SJSA1 (cell line): ENCODE results near the gene CPNE6. TPM values are rescaled to one million over a fixed set of nuclear protein-coding genes. Genes with fewer than 3 reads are reported as not detected.
A peak's percentile ranks its signal among the peaks of the same experiment; 100 is the strongest.
"Not testable (repeated sequence)": the region's sequence is repeated elsewhere in the genome, so short reads cannot be mapped to it uniquely, and the experiment has no call there.

ENCODE experiments used
- DNase-seq, 2 experiments: peaks; one replicate each; pipeline ENCODE4 v3.0.0-alpha.2; 2015 to 2020; ENCODE audit warnings: low spot score in 2 of 2, low read depth in 1 of 2
- H3K27ac ChIP-seq: fragments of 250-450 bp; sonication (Bioruptor Pico); 2 replicates; pipeline ENCODE4 v1.5.1; 2020; ENCODE audit warnings: mild to moderate bottlenecking, moderate library complexity
- H3K27me3 ChIP-seq: fragments of 250-450 bp; sonication (Bioruptor Pico); replicated peaks from 2 replicates; pipeline ENCODE4 v1.5.1; 2020; ENCODE audit warnings: mild to moderate bottlenecking, moderate library complexity
- H3K36me3 ChIP-seq: fragments of 250-450 bp; sonication (Bioruptor Pico); 2 replicates; pipeline ENCODE4 v1.5.1; 2020; ENCODE audit warnings: mild to moderate bottlenecking
- H3K4me1 ChIP-seq: fragments of 250-450 bp; sonication (Bioruptor Pico); replicated peaks from 2 replicates; pipeline ENCODE4 v1.6.1; 2021; ENCODE audit warnings: mild to moderate bottlenecking
- H3K4me3 ChIP-seq: fragments of 250-450 bp; sonication (Bioruptor Pico); 2 replicates; pipeline ENCODE4 v1.5.1; 2020; ENCODE audit warnings: mild to moderate bottlenecking
- H3K9me3 ChIP-seq: fragments of 250-450 bp; sonication (Bioruptor Pico); replicated peaks from 2 replicates; pipeline ENCODE4 v1.5.1; 2020; ENCODE audit warnings: mild to moderate bottlenecking
- total RNA-seq: library from RNA; depleted of rRNA; stranded (reverse); fragments of >200 nt; shearing (Covaris generic); gene quantifications from 2 replicates; pipeline ENCODE4 v1.2.3, GENCODE V29; 2014; rRNA removed

Gene CPNE6
- total RNA-seq = not detected in 2 replicates

DNA sequence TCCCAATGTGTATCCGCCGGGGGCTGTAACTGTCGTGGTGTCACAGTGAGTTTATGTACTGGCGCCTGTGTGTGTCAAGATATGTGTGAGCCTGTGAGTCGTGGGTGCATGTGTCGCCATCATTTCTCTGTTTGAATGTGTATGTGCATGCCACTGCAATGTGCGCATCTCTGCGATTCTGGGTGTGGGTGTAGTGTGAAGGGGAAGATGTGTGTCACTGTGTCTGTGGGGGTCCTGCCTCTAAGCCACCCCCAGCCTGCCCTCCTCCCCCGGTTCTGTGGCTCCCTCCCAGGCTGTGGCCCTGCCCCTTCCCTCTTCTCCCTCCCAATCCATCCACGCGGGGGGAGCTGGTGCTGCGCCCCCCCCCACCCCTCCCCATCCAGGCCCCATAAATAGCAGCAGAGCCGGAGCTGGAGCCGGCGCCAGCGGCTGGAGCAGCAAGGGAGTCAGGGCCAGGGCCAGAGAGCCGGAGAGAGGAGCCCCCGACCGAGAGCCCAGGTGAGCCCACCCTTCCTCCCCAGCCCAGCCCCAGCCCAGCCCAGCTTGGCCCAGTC lies at the start of gene CPNE6:
TSS of gene CPNE6 (plus strand) at position 419 of the 554 bp plus-strand sequence. CDS start 1,375 bp downstream, outside the sequence.
- H3K27ac ChIP-seq = no peak within 1 kb of the TSS
- H3K4me3 ChIP-seq = no peak within 1 kb of the TSS
- no peaks in the 10 kb centered on the region for H3K9me3 ChIP-seq
- DNase-seq = no peak
- no peaks in the 10 kb centered on the region for H3K36me3 ChIP-seq
- H3K27me3 ChIP-seq = peaks cover 24% of the 10 kb centered on the region
- H3K4me1 ChIP-seq = no peaks in the 10 kb centered on the region

DNA sequence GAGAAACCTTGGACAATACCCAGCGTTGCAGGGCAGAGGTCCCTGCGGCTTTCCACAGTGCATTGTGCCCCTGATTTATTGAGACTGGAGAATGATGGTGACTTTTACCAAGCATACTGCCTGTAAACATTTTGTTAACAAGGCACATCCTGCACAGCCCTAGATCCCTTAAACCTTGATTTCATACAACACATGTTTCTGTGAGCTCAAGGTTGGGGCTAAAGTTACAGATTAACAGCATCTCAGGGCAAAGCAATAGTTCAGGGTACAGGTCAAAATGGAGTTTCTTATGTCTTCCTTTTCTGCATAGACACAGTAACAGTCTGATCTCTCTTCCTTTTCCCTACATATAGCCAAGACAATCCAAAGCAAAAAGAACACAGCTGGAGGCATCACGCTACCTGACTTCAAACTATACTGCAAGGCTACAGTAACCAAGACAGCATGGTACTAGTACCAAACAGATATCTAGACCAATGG lies 46.4 kb upstream of the CPNE6 start:
- not testable (repeated sequence) for DNase-seq, H3K27ac ChIP-seq, H3K36me3 ChIP-seq, H3K27me3 ChIP-seq, H3K4me1 ChIP-seq, H3K4me3 ChIP-seq, H3K9me3 ChIP-seq

- not testable (repeated sequence) for H3K27ac ChIP-seq, H3K36me3 ChIP-seq, H3K9me3 ChIP-seq, DNase-seq, H3K4me3 ChIP-seq, H3K27me3 ChIP-seq, H3K4me1 ChIP-seq
Observed at GRCh38 chr14:24029687-24030086, 41.7 kb upstream of the CPNE6 start.

DNA sequence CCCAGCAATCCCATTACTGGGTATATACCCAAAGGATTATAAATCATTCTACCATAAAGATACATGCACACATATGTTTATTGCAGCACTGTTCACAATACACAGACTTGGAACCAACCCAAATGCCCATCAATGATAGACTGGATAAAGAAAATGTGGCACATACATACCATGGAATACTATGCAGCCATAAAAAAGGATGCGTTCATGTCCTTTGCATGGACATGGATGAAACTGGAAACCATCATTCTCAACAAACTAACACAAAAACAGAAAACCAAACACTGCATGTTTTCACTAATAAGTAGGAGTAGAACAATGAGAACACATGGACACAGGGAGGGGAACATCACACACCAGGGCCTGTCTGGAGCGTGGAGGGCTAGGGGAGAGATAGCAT lies 40.0 kb upstream of the CPNE6 start:
- H3K36me3 ChIP-seq, DNase-seq, H3K27me3 ChIP-seq, H3K27ac ChIP-seq, H3K4me1 ChIP-seq, H3K9me3 ChIP-seq, H3K4me3 ChIP-seq: not testable (repeated sequence)

- no peaks in the 10 kb centered on the region for H3K36me3 ChIP-seq
- no peak overlapping the region for H3K27ac ChIP-seq
- peak in 1 of 2 experiments; percentile 18 for DNase-seq
Observed at GRCh38 chr14:24032727-24033418, 38.5 kb upstream of the CPNE6 start.

GRCh38 chr14:24035769-24036168 lies 35.6 kb upstream of the CPNE6 start:
- H3K27me3 ChIP-seq, H3K9me3 ChIP-seq, DNase-seq, H3K4me1 ChIP-seq, H3K36me3 ChIP-seq: not testable (repeated sequence)
- Histone ChIP-seq H3K4me3 (peak overlapping the region; percentile 37), H3K27ac (0 out of 2 replicates have a peak overlapping the region, but pooled peaks have one; percentile 17)

More at GRCh38 chr14:24032727-24033418, 38.5 kb upstream of the CPNE6 start:
- H3K4me1 ChIP-seq = peaks cover 4% of the 10 kb centered on the region
- H3K9me3 ChIP-seq = no peaks in the 10 kb centered on the region
- no peaks in the 10 kb centered on the region for H3K27me3 ChIP-seq
- H3K4me3 ChIP-seq = no peak overlapping the region

DNA sequence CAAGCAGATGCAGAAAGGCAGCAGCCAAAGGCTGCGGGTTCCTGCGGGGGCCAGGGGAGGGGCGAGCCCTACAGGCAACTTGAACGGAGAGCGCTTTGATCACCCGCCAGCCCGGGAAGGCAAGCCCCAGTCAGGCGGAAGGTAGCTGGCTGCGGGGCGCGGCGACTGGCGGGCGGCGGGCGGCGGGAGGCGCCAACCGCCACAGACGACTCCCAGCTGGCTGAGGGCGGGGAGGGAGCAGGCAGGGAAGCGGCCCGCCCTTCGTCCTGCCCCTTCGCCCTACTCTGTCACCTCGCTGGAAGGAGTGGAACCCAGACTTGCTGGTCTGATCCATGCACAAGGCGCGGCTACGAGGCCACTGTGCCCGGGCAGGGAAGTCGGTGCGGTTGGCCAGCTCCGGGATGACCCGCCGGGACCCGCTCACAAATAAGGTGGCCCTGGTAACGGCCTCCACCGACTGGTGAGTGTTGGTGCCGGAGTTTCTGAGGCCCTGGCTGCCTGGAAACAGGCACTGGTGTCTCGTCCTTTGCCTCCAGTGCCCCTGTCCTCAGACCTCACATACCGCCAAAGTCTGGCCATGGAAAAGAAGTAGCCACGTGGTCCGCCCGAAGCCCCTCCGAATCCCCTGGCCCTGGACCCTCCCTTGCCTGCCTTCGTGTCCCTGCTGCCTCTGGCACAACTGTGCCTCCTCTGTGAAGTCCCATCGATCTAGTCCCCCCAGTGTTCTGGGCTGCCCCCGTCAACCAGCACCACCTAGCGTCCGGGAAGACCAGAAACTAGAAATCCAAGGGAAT lies 35.0 kb upstream of the CPNE6 start:
- Histone ChIP-seq H3K27ac (0 out of 2 replicates have a peak overlapping the region, but pooled peaks have one; percentile 17), H3K27me3 (no peaks in the 10 kb centered on the region), H3K9me3 (no peaks in the 10 kb centered on the region), H3K4me1 (peaks cover 4% of the 10 kb centered on the region), H3K36me3 (no peaks in the 10 kb centered on the region), H3K4me3 (peak overlapping the region; percentile 37)
- peak; percentile 72 to 75 for DNase-seq

- not testable (repeated sequence) for H3K27ac ChIP-seq, H3K9me3 ChIP-seq, DNase-seq, H3K4me1 ChIP-seq, H3K36me3 ChIP-seq, H3K27me3 ChIP-seq
- peak overlapping the region; percentile 37 for H3K4me3 ChIP-seq
Observed at GRCh38 chr14:24036963-24037657, 34.3 kb upstream of the CPNE6 start.

GRCh38 chr14:24037658-24038037 lies 33.7 kb upstream of the CPNE6 start:
- Histone ChIP-seq H3K27ac (no peak overlapping the region), H3K4me1 (peaks cover 4% of the 10 kb centered on the region)
- DNase-seq = no peak

GRCh38 chr14:24038686-24039085 lies 32.7 kb upstream of the CPNE6 start:
- no peak overlapping the region for H3K4me3 ChIP-seq
- no peaks in the 10 kb centered on the region for H3K27me3 ChIP-seq
- no peaks in the 10 kb centered on the region for H3K36me3 ChIP-seq
- no peaks in the 10 kb centered on the region for H3K9me3 ChIP-seq
- no peak overlapping the region for H3K27ac ChIP-seq
- DNase-seq = no peak
- peaks cover 4% of the 10 kb centered on the region for H3K4me1 ChIP-seq

More at GRCh38 chr14:24037658-24038037, 33.7 kb upstream of the CPNE6 start:
- H3K9me3 ChIP-seq = no peaks in the 10 kb centered on the region
- H3K27me3 ChIP-seq = no peaks in the 10 kb centered on the region
- H3K4me3 ChIP-seq = no peak overlapping the region
- H3K36me3 ChIP-seq = no peaks in the 10 kb centered on the region

- no peak overlapping the region for H3K4me3 ChIP-seq
- no peak for DNase-seq
- H3K9me3 ChIP-seq = no peaks in the 10 kb centered on the region
- no peaks in the 10 kb centered on the region for H3K36me3 ChIP-seq
- H3K4me1 ChIP-seq = peaks cover 4% of the 10 kb centered on the region
- H3K27me3 ChIP-seq = no peaks in the 10 kb centered on the region
- no peak overlapping the region for H3K27ac ChIP-seq
Observed at GRCh38 chr14:24040692-24041091, 30.7 kb upstream of the CPNE6 start.

- Histone ChIP-seq H3K9me3 (no peaks in the 10 kb centered on the region), H3K4me3 (no peak overlapping the region), H3K36me3 (no peaks in the 10 kb centered on the region), H3K4me1 (no peaks in the 10 kb centered on the region), H3K27me3 (no peaks in the 10 kb centered on the region), H3K27ac (no peak overlapping the region)
- DNase-seq = no peak
Observed at GRCh38 chr14:24042746-24043145, 28.6 kb upstream of the CPNE6 start.

- not testable (repeated sequence) for H3K36me3 ChIP-seq, H3K4me3 ChIP-seq, H3K27ac ChIP-seq, H3K9me3 ChIP-seq, DNase-seq
- Histone ChIP-seq H3K27me3 (peaks cover 15% of the 10 kb centered on the region), H3K4me1 (peaks cover 11% of the 10 kb centered on the region)
Observed at GRCh38 chr14:24049002-24049401, 22.4 kb upstream of the CPNE6 start.
